Breast epithelium (tissue), 4 donors: ENCODE measurements around the gene SLC48A1. TPM values are rescaled to one million over a fixed set of nuclear protein-coding genes. Genes with fewer than 3 reads are reported as not detected.

Experiments used
- DNase-seq, 2 donors: peaks; one replicate each; pipeline ENCODE4 v3.0.0-alpha.2; 2019; ENCODE audit warnings: low spot score in 2 of 2
- H3K27ac ChIP-seq, 2 donors: fragments of 200-600 bp; sonication (generic) in 1 of 2; one replicate each; pipeline ENCODE4 v1.5.1; 2016 to 2019; ENCODE audit warnings: mild to moderate bottlenecking in 1 of 2
- H3K27me3 ChIP-seq, 2 donors: fragments of 200-600 bp; sonication (generic) in 1 of 2; one replicate each; pipeline versions ENCODE4 v1.5.1 to v1.6.0; 2017 to 2019; ENCODE audit warnings: control low read depth in 1 of 2, mild to moderate bottlenecking in 1 of 2
- H3K36me3 ChIP-seq: fragments of 200-600 bp; one replicate; pipeline ENCODE4 v1.5.1; 2019
- H3K4me1 ChIP-seq, 2 donors: fragments of 200-600 bp; sonication (generic); one replicate each; pipeline ENCODE4 v1.5.1; 2016 to 2019; ENCODE audit warnings: control low read depth in 1 of 2
- H3K4me3 ChIP-seq, 3 donors: fragments of 200-600 bp; sonication (generic); 1 replicate in 2 of 3; 2 replicates in 1 of 3; pipeline ENCODE4 v1.5.1; 2016 to 2019; ENCODE audit warnings: mild to moderate bottlenecking in 3 of 3, moderate library complexity in 2 of 3
- H3K9me3 ChIP-seq, 2 donors: fragments of 200-600 bp; sonication (generic) in 1 of 2; one replicate each; pipeline ENCODE4 v1.5.1; 2016 to 2019; ENCODE audit warnings: control low read depth in 1 of 2
- POLR2A ChIP-seq: fragments of 450-650 bp; IDR thresholded peaks from one replicate; pipeline ENCODE4 v1.6.1; 2016; ENCODE audit warnings: antibody characterized with exemption, mild to moderate bottlenecking, moderate library complexity
- POLR2AphosphoS5 ChIP-seq, 3 donors: sonication (generic); formaldehyde crosslinking; IDR thresholded peaks; one replicate each; pipeline ENCODE4 v1.6.1; 2017; ENCODE audit warnings: antibody characterized with exemption in 3 of 3
- intact Hi-C: fragments of 100-400 bp; cut with DNase I; formaldehyde crosslinking; loops from one replicate; pipeline ENCODE4 v1.15.1; 2023; ENCODE audit warnings: low total_unique reads
- total RNA-seq, 3 donors: library from RNA; depleted of rRNA; stranded (reverse); fragments of >200 nt; gene quantifications; one replicate each; pipeline ENCODE4 v1.1.0, GENCODE V29; 2016
- TF ChIP-seq, protein P1 (sequence below), 3 donors: fragments of 450-650 bp; IDR thresholded peaks; one replicate each; pipeline ENCODE4 v1.5.1; 2016 to 2017; ENCODE audit warnings: antibody characterized with exemption in 3 of 3, mild to moderate bottlenecking in 3 of 3, moderate library complexity in 3 of 3

The SLC48A1 gene
- total RNA-seq, 3 donors from 2014 or later: 27.5 to 51.5 (median 30.6) TPM

DNA sequence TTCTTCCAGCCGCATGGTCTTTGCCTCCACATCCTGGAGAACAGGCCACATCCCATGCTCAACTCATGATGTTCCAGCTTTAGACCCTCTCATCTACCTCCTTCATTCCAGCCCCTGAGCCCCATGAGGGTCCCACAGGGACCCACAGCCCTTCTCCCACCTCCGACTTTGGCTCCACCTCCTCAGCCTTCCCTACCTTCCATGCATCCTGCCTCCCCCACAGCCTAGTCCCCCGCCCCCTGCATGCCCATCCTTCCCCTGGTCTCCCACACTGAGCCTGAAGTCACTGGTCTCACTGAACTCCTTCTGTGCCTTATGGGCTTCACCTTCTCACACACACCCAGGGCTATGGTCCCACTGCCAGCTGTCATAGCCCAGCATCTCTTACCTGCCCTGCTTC lies 24.1 kb upstream of the SLC48A1 start:
- Histone ChIP-seq H3K4me3 (no peak overlapping the region), H3K27ac (no peak overlapping the region), H3K9me3 (no peaks in the 10 kb centered on the region), H3K27me3 (no peaks in the 10 kb centered on the region), H3K4me1 (peaks cover 8 to 10% of the 10 kb centered on the region in 2 donors), H3K36me3 (no peaks in the 10 kb centered on the region)
- DNase-seq: no peak
- TF ChIP-seq POLR2A (no peak), POLR2AphosphoS5 (IDR thresholded peaks at IDR 0.05) (no peak)
- TF ChIP-seq, protein P1, sequence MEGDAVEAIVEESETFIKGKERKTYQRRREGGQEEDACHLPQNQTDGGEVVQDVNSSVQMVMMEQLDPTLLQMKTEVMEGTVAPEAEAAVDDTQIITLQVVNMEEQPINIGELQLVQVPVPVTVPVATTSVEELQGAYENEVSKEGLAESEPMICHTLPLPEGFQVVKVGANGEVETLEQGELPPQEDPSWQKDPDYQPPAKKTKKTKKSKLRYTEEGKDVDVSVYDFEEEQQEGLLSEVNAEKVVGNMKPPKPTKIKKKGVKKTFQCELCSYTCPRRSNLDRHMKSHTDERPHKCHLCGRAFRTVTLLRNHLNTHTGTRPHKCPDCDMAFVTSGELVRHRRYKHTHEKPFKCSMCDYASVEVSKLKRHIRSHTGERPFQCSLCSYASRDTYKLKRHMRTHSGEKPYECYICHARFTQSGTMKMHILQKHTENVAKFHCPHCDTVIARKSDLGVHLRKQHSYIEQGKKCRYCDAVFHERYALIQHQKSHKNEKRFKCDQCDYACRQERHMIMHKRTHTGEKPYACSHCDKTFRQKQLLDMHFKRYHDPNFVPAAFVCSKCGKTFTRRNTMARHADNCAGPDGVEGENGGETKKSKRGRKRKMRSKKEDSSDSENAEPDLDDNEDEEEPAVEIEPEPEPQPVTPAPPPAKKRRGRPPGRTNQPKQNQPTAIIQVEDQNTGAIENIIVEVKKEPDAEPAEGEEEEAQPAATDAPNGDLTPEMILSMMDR (IDR thresholded peaks at IDR 0.05): no peak
- intact Hi-C loops: no loop called here

DNA sequence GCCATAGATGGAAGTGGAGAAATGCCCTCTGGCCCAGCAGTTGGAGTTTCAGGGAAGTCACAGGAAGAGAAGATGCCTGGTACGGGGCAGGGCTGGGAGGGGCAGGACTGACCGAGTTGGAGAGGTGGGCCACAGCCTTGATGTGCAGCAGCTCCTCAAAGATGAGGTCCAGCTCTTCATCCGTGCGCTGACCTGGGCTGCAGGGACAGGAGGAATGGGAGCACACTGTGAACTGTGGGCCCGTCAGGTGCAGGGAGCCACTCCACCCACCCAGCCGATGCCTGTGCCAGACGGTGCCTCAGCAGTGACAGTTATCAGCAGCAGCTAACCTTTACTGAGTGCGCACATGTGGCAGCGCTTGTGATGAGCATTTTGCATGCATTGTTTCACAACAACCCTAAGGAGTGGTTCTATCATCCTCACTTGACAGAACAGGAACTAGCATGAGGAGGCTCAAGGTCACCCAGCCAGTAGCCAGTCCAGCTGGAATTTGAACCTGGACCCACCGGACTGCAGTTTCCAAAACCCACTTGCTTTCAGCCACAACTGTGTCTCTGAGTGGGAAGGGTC lies 22.7 kb upstream of the SLC48A1 start:
- Histone ChIP-seq H3K4me3 (no peak overlapping the region), H3K9me3 (no peaks in the 10 kb centered on the region), H3K36me3 (no peaks in the 10 kb centered on the region)

DNA sequence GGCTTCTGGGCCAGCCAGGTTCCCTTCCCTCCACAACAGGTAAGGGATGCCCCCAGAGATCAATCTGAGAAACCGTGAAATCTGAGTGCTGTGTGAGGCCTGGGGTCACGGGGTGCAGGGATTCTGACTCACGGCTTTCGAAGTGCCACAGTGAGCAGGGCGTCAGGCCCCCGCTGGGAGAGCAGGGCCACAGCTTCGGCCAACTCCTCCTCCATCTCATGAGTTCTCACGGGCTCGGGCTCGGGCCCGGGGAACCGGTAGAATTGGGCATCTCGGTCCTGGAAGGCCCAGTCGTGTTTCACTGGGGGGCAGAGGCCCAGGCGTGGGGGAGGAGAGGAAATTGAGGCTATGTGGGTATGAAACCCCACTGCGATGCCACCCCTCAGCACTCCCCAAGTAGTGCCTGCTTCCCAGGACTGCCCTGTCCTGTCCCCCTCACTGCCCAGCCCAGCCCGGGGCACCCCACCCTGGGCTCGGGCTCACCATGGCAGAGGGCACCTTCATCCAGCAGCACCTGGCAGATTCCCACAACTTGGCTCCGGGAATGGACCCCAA lies 22.0 kb upstream of the SLC48A1 start:
- Histone ChIP-seq H3K27ac (peak overlapping the region in 1 of 2 donors; percentile 95), H3K36me3 (no peaks in the 10 kb centered on the region), H3K9me3 (no peaks in the 10 kb centered on the region), H3K27me3 (no peaks in the 10 kb centered on the region), H3K4me3 (no peak overlapping the region), H3K4me1 (peaks cover 16 to 26% of the 10 kb centered on the region in 2 donors)
- TF ChIP-seq POLR2AphosphoS5 (IDR thresholded peaks at IDR 0.05): no peak
- TF ChIP-seq POLR2A: no peak
- TF ChIP-seq, protein P1 (IDR thresholded peaks at IDR 0.05): no peak
- no peak for DNase-seq
- intact Hi-C loops: no loop called here

More for the DNA sequence above, 22.7 kb upstream of the SLC48A1 start:
- H3K27me3 ChIP-seq: no peaks in the 10 kb centered on the region
- intact Hi-C loops: no loop called here
- TF ChIP-seq POLR2A (no peak), POLR2AphosphoS5 (IDR thresholded peaks at IDR 0.05) (no peak)
- TF ChIP-seq, protein P1 (IDR thresholded peaks at IDR 0.05): no peak
- no peak for DNase-seq
- H3K4me1 ChIP-seq: peaks cover 16 to 22% of the 10 kb centered on the region in 2 donors
- H3K27ac ChIP-seq: no peak overlapping the region

DNA sequence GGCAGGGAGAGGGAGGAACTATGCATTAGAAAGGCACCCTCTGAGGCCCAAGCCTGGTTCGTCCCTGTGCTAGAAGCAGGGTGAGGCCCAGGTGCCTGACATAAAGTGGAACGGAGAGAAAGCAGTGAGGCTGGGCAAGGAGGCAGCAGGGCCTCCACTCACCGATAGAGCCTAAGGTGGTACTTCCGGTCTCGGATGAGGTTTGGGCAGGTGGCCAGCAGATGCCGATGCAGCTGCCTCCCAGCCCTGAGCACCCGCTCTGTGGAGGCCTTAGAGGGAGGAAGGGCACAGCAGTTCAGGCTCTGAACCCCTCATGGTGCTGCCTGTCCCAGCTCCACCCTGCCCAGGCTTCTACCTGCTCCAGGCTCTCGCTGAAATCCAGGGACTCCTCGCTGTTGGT lies 21.5 kb upstream of the SLC48A1 start:
- intact Hi-C loops: no loop called here
- Histone ChIP-seq H3K4me3 (no peak overlapping the region), H3K27ac (peak overlapping the region in 1 of 2 donors; percentile 95), H3K27me3 (no peaks in the 10 kb centered on the region), H3K4me1 (peaks cover 16 to 27% of the 10 kb centered on the region in 2 donors), H3K9me3 (no peaks in the 10 kb centered on the region), H3K36me3 (no peaks in the 10 kb centered on the region)
- TF ChIP-seq, protein P1 (IDR thresholded peaks at IDR 0.05): no peak
- TF ChIP-seq POLR2A (no peak), POLR2AphosphoS5 (IDR thresholded peaks at IDR 0.05) (no peak)
- no peak for DNase-seq

DNA sequence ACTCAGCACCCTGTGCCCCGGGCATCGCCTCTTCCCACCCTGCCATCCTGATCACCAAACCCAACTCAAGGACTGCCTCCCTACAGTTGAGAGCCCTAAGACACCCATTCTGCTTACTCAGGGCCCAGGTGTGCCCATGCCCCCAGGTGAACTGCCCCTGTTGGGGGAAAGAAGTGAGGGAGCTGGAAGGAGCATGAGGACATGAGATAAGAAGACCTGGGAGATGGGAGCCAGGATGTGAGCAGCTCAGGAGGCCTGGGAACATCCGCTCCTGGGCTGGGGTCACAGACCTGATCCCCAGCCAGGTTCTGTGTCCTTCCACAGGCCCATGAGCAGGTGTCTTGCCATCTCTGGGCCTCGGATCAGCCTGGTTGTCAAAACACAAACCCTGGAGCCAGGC lies 20.9 kb upstream of the SLC48A1 start:
- H3K4me3 ChIP-seq: no peak overlapping the region
- H3K27me3 ChIP-seq: no peaks in the 10 kb centered on the region
- no peak for TF ChIP-seq POLR2A
- no peak for TF ChIP-seq POLR2AphosphoS5 (IDR thresholded peaks at IDR 0.05)
- TF ChIP-seq, protein P1 (IDR thresholded peaks at IDR 0.05): no peak
- peaks cover 16 to 27% of the 10 kb centered on the region in 2 donors for H3K4me1 ChIP-seq
- H3K27ac ChIP-seq: peak overlapping the region; percentile 88 to 95
- H3K9me3 ChIP-seq: no peaks in the 10 kb centered on the region
- intact Hi-C loops: no loop called here
- no peaks in the 10 kb centered on the region for H3K36me3 ChIP-seq
- no peak for DNase-seq
